Measurements from ENCODE around the gene IL5.

DNA sequence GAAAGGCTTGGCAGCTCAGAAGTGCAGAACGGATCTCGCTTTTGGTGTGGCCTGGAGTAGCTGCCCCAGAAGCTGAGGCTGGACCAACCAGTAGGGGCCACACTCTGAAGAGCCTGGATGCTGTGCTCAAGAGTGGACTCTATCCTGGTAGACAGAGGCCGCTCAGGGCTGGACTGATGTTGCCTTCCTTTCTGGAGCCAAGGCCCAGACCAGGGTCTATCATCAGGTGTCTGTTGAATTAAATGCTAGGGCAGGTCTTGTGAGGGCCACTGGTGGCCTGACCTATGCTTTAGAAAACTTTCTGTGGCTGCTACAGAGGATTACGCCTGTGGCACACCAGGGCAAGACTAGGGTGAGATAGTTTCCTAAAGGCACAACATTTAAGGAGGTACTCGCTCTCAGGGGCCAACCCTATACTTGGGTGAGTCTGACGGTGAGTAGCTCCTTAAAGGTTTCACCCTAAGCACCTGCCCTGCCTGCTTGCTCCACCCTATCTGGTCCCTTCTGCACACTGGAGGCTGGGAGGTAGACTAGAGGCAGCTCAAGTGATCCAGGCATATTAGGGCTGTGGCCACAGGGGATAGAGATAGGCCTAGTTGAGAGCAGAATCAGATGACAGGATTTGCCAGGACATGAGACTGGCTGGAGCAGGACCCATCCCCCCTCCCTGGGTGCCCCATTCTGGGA lies 42.9 kb downstream of the IL5 start:
- TF ChIP-seq, protein P1, sequence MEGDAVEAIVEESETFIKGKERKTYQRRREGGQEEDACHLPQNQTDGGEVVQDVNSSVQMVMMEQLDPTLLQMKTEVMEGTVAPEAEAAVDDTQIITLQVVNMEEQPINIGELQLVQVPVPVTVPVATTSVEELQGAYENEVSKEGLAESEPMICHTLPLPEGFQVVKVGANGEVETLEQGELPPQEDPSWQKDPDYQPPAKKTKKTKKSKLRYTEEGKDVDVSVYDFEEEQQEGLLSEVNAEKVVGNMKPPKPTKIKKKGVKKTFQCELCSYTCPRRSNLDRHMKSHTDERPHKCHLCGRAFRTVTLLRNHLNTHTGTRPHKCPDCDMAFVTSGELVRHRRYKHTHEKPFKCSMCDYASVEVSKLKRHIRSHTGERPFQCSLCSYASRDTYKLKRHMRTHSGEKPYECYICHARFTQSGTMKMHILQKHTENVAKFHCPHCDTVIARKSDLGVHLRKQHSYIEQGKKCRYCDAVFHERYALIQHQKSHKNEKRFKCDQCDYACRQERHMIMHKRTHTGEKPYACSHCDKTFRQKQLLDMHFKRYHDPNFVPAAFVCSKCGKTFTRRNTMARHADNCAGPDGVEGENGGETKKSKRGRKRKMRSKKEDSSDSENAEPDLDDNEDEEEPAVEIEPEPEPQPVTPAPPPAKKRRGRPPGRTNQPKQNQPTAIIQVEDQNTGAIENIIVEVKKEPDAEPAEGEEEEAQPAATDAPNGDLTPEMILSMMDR (conservative IDR thresholded peaks at IDR 0.05; ENCODE audit: low read depth, low read length) = no peak
- TF ChIP-seq POLR2A (IDR thresholded peaks at IDR 0.05; ENCODE audit: low read depth, low read length) (no peak), NFE2L2 (IDR thresholded peaks at IDR 0.05; ENCODE audit: low read depth, low read length) (no peak), MXI1 (IDR thresholded peaks at IDR 0.05; ENCODE audit: borderline replicate concordance, low read depth, low read length) (no peak), CHD1 (IDR thresholded peaks at IDR 0.05; ENCODE audit: low read depth, low read length) (no peak), RCOR1 (IDR thresholded peaks at IDR 0.05; ENCODE audit: insufficient replicate concordance, low read length) (no peak), SMC3 (IDR thresholded peaks at IDR 0.05; ENCODE audit: low read depth, low read length) (no peak)
- TF ChIP-seq, protein P2, sequence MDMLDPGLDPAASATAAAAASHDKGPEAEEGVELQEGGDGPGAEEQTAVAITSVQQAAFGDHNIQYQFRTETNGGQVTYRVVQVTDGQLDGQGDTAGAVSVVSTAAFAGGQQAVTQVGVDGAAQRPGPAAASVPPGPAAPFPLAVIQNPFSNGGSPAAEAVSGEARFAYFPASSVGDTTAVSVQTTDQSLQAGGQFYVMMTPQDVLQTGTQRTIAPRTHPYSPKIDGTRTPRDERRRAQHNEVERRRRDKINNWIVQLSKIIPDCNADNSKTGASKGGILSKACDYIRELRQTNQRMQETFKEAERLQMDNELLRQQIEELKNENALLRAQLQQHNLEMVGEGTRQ (IDR thresholded peaks at IDR 0.05; ENCODE audit: low read depth, low read length) = no peak
- TF ChIP-seq, protein P3, sequence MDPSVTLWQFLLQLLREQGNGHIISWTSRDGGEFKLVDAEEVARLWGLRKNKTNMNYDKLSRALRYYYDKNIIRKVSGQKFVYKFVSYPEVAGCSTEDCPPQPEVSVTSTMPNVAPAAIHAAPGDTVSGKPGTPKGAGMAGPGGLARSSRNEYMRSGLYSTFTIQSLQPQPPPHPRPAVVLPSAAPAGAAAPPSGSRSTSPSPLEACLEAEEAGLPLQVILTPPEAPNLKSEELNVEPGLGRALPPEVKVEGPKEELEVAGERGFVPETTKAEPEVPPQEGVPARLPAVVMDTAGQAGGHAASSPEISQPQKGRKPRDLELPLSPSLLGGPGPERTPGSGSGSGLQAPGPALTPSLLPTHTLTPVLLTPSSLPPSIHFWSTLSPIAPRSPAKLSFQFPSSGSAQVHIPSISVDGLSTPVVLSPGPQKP (IDR thresholded peaks at IDR 0.05; ENCODE audit: borderline replicate concordance, low read depth, low read length) = no peak

Measured in IMR-90 (cell line).